Stimulated activated CD8-positive, alpha-beta memory T cell treated with anti-CD3 and anti-CD28 coated beads, Interleukin-12 subunit alpha, Interleukin-12 subunit beta, amount 100 ng/mL, for 4 hours (primary cell): ENCODE data around the gene TLR9.

ENCODE experiments used
- DNase-seq: peaks from one replicate; pipeline ENCODE4 v3.0.0-alpha.2; 2020; ENCODE audit warnings: low read depth

TLR9 gene

DNA sequence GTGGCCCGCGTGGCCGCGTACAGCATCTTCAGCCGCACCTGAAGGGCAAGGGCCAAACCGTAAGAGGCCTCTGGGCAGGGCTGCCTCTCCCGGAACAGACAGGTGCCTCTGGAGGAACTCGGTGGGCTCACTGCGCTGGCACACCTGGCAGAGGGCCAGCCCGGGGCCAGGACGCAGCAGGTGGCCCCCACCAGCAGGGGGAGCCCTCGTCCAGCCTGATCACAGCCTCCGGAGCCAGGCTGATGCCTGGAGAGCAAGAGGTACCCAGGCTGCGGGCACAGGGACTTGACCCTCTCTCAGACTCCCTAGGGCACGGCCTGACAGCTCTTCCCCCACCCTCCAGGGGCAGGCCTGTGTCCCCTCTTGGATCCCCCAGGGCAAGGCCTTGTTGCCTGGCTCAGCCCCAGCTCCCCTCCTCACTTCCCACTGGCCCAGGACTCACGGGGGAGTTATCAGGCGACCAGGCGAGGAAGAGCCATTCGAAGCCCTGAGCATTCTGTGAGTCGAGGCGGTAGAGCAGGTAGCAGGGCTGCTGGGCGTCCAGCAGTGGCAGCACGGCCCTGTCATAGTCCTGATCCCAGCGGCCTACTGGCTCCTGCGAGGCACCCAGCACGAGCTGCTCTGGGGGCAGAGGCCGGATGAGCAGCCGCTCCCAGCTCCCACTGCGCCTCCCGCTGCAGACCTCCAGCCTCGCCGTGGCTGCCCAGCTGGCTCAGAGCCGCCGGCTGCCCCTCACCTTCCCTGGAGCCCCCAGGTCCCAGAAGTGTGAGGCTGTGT is 6.2 kb upstream of the TLR9 start:
- DNase-seq, result peak; percentile 74

DNA sequence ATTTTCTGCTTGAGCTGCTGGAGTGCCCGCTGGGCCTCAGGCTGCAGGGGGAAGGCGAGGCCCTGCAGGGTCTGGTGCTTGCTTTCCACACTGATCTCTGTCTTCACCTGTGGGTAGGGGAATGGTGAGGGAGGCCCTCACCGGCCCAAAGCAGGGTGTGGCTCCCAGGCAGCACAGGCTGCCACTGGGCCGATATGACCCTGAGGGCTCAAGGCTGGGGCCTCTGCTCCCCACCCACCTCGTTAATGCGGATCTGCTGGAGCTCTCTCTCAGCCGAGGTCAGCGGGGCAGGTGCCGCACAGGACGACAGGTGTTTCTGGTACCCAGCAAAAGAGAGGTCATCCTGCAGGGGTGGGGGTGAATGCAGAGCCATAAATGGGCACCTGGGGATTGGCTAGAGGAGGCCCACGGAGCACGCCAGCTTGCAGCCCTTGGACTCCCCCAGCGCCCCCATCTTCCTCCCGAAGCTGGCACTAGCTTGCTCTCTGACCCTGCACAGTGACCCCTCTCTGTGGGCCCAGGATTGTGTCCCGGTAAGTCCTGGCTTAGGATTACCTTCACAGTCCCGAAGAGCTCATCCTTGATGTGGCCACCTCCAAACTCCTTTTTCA is 5.5 kb upstream of the TLR9 start:
- no peak for DNase-seq

DNA sequence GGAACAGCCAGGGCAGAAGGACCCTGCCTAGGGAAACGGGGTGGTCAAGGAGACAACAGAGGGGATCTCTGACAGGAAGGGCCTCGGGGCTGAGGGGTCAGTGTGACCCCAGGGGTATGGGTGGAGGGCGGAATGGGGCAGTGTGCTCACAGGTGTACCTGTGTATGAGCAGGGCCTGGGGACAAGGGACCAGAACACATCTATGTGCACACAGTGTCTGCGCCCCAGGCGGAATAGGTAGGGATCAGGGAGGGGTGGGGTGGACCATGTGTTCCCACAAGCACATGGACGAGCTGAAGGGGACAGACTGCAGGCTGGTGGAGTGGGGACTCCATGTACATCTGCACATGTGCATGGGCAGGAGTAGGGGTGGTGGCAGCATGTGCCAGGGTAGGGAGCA is 5.0 kb upstream of the TLR9 start:
- no peak for DNase-seq

DNA sequence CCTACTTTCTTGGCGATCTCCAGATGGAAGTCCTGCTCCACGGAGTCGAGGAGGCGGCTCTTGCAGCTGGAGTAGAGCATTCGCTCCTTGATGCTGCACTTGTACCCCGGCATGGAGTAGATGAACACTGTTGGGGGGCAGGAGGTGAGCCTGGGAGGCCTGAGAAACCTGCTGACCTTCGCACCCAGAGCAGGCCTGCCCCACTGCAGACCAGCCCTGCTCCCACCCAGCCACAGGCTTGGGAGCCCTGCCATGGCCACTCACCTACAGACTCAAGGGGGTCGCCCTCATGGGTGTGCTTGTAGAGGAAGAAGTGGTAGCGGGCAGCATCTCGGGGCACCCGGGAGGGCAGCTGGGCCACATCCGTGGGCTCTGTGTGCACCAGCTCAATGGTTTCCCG is 4.2 kb upstream of the TLR9 start:
- no peak for DNase-seq

DNA sequence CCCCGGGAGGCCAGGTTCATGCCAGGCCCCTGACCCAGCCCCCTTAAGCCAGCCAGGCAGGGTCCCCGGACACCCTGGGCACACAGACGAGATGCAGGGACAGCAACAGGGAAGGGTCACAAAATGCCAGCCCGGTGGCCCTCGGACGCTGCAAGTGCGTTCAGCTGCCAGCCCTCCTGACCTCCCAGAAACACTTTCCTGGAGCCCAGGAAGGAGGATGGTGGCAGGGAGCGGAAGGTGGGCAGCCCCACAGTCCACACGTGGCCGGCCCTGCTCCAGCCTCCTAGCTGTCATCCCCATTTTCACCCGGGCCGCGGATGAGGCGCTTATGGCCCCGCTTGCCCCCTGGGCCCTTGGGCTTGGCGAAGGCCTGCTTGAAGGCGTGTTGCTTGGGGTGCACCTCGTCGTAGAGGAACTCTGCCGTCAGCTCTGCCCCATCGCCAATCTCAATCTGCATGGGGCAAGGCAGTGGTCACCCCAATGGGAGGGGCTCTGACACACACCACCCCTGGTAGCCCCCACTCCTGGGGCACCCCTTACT is 3.4 kb upstream of the TLR9 start:
- no peak for DNase-seq

DNA sequence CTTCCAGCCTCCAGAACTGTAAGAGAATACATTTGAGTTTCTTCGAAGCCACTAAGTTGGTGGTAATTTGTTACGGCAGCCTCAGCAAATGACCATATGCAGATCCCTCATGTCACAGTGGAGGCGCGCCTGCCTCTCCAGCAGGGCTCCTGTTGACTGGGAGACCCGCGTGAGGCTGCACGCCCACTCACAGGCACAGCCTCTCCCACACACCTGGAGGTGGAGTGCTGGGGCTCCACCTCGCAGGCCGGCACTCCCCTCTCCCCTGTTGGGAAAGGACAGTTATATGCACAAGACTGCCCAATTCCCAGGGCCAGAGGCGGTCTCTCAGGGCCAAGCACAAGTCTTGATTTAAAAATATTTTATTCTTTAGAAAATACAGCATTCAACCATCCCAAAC is 2.8 kb upstream of the TLR9 start:
- DNase-seq, result no peak

DNA sequence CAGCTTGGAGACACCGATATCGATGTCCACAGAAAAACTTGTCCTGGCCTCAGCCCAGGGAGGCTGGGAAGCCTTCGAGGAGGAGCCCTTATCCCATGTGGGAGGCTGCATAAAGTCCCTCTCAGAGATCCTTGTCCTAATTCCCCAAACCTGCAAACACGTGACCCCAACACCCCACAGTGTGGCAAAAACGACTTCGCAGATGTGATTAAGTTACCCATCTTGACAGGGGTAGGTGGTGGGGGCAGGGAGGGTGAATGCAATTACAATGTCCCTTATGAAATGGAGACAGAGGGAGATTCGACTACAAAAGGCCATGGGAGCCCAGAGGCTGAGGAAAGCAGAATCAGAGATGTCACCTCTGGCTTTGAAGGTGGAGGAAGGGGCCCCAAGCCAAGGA is 2.3 kb upstream of the TLR9 start:
- DNase-seq, result no peak

DNA sequence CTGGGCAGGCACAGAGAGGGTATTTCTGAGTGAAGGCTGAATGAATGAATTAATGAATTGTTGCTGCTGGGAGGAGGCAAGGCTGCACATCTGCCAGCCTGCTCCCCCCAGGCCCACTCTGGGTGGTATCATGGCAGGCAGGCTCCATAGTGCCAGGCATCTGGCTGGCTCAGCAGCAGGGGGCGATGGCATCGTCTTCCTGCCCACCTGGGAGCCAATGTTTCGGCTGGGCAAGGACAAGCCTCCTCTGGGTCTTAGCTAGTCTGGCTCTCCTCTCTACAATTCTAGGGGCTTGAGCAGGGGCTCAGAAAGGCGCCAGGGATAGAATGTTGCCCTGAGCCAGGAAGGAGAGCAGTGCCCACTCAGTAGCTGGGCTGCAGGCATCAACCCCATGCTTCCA is 1.7 kb upstream of the TLR9 start:
- DNase-seq, result no peak

DNA sequence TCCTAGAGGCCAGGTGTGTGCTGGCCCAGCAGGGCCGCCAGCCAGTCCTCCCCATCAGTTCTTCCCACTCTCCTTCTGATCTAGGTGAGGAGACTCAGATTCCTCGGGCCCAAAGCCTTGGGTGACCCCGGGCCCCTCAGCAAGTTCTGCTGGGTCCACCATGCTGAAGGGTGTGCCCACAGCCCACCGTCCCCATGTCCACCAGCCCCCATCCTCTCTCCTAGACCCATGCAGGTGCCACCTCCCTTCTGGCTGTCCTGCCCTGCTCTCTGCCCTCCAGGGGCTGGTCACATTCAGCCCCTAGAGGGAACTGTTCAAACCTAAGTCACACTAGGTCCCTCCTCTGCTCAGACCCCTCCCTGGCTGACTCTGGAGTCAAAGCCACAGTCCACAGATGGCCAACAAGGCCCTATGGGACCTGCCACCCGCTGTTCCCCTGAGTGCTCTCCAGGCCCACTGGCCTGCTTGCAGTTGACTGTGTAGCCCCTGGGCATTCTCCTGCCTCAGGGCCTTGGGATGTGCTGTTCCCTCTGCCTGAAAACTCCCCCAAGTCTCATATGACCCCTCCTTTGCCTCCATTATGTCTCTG is 878 bp upstream of the TLR9 start:
- no peak for DNase-seq

DNA sequence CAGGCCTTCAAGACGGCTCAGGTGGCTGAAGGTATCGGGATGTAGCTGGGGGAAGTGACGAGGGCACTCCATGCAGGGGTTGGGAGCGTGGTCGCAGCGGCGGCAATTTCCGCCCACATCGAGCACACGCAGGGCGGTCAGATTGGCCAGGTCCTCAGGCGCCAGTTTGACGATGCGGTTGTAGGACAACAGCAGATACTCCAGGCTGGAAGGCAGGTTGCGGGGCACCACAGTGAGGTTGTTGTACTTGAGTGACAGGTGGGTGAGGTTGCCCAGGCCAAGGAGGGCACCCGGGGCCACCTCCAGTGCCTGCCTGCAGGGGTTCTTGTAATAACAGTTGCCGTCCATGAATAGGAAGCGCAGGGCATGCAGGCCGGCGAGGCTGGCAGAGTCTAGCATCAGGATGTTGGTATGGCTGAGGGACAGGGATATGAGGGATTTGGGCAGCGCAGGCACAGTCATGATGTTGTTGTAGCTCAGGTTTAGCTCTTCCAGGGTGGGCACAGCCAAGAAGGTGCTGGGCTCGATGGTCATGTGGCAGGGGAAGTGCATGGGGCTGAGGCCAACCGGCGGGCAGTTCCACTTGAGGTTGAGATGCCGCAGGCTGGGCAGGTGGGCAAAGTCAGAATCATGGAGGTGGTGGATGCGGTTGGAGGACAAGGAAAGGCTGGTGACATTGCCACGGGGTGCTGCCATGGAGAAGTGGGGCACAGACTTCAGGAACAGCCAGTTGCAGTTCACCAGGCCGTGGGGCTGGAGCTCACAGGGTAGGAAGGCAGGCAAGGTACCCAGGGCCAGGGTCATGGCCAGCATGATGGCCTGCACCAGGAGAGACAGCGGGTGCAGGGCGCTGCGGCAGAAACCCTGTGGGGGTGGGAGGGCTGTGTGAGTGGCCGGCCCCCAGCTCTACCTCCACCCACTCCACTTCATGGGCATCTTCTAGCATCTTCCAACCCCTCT is 1.7 kb downstream of the TLR9 start:
- DNase-seq, result no peak

DNA sequence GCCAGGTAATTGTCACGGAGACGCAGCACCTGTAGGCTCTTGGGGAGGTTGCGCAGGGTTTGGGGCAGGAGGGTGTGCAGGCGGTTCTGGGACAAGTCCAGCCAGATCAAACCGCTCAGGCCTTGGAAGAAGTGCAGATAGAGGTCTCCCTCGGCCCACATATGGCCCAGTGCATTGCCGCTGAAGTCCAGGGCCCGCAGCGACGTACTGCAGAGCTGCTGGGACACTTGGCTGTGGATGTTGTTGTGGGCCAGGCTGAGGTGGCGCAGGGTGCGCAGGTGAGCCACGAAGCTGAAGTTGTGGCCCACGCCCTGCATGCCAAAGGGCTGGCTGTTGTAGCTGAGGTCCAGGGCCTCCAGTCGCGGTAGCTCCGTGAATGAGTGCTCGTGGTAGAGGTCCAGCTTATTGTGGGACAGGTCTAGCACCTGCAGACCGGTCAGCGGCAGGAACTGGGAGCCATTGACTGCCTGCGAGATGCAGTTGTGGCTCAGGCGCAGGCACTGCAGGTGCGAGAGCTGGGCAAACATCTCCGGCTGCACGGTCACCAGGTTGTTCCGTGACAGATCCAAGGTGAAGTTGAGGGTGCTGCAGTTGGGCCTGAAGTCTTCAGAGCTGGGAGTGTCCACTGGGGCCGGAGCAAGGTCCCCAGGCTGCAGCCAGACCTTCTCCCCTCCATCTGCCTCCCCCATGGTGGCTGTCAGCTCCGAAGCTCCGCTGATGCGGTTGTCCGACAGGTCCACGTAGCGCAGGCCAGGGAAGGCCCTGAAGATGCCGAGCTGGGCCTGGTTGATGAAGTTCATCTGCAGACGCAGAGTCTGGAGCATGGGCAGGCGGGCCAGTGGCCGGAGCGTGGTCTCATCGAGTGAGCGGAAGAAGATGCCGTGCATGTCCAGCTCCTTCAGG is 2.9 kb downstream of the TLR9 start:
- no peak for DNase-seq

DNA sequence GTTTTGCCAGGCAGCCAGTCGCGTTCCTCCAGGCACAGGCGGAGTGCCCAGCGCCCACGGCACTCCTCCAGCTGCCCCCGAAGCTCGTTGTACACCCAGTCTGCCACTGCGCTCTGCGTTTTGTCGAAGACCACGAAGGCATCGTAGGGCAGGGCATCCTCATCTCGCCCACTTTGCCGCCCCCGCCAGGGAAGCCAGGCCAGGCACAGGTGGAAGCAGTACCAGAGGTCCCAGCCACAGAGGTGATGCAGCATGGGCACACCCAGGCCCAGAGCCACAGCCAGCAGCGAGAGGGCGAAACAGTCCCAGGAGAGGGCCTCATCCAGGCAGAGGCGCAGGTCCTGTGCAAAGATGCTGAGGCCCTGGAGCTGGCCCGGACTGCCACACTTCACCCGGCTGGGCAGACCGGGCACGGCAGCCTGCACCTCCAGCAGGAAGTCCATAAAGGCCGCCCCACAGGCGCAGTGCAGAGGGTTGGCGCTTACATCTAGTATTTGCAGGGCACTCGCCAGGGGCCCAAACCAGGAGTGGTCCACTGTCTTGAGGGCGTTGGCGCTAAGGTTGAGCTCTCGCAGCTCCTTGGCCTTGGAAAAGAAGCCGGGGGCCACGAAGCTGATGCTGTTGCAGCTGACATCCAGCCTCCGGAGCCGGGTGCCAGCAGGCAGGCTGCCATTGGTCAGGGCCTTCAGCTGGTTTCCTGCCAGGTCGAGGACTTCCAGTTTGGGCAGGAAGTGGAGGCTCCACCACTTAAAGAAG is 3.7 kb downstream of the TLR9 start:
- DNase-seq, result no peak

DNA sequence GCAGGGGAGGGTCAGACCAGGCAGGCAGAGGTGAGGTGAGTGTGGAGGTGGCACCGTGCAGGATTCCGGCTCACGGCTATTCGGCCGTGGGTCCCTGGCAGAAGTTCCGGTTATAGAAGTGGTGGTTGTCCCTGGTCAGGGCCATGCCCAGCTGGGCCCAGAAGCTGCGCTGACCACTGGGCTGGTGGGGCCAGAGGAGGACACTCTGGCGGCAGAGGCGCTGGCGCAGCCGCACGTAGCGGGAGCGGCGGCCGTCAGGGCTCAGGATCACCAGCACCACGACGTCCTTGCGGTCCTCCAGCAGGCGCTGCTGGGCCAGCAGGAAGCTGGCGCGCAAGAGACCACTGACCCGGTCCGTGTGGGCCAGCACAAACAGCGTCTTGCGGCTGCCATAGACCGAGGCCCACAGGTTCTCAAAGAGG is 4.3 kb downstream of the TLR9 start:
- DNase-seq, result no peak

DNA sequence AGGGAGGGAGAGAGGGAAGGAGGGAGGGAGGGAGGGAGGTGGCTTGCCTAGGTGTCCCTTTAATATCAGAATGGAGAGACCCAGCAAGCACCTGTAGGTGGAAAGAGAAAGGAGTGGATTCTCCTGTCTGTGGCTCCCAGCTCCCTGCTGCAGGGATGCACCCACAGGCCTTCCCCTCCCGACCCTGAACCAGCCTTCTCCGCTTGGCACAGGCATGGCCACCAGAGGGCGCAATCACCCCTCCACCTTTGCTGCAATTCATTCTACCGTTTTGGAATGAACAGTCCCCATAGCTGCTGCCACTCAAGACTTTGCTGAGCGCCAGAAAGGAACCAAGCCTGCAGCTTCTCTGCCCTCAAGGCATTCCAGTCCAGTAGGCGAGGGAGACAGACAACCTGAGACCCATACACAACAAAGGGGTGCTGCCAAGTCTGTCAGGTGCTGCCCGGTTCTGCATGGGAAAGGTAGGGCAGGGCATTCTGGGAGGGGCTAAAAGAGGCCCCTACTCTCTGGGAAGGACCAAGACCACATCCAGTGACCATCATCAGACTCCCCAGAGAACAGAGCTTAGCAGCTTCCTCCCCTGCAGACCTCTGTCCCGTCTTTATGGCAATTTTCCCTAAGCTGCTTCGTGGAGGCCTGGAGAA is 4.9 kb downstream of the TLR9 start:
- peak; percentile 71 for DNase-seq

DNA sequence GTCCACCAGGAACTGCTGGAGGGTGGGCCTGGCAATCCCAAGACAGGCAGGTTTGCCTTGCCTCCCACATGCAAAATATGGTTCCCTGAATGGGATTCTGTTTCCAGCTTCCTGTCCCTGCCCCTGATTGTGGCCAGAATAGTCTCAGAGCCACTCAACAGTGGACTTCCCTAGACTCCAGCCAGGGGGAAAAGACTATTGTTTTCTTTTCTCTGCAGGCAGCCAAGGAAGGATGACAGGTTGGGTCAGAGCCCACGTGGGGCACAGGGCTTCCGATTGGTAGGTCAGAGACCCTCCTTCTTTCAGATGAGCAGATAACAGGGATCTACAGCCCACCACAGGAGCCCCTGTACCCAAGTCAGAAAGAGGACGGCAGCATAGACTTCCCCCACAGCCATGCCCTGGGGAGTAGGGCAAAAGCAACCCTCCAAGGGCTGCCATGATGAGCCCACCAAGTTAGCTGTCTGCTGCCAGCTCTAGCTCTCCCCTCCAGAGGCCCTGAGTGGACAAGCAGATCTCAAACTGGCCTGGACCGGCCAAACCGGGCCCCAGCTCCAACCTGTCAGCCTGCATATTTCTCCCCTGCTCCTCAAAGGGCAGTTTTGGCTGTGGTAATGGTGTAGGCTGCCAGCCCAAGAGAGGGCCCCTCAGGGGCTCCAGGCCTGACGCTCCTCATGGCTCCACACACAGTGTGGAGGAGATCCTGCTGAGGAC is 6.4 kb downstream of the TLR9 start:
- DNase-seq, result no peak

DNA sequence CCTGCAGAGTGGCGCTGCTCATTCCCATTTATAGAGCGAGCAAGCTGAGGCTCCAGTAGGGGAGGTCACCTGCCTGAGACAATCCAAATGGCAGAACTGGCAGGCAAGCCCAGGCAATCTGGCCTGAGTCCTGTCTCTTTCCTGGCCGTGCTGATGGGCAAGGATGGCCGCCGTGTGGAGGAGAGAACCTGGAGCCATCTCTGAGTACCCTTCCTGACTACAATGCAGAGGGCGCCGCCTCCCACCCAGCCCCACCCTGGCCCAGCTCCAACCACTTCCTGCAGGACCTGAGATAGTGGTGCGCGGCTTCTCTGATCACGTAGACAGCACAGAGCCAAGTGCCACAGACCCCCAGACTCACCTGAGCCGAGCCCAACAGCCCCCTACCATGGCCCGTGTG is 7.0 kb downstream of the TLR9 start:
- no peak for DNase-seq

DNA sequence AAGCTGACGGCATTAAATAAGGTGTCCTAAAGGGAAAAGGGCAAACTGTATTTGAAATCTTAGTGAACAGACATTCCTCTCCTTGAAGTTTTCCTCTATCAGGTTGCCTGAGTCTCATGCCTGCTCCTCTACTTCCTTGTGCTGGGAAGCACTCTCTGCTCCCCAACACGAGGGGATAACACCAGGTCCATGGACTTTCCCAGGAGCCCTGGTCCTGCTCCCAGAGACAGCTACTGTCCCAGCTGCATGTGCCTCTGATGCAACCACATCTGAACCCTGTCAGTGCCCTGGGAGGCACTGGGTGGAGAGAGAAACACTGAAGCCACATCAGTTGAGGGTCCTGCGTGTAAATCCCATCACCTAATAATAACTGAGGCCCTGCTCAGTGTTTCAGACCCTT is 7.4 kb downstream of the TLR9 start:
- no peak for DNase-seq

DNA sequence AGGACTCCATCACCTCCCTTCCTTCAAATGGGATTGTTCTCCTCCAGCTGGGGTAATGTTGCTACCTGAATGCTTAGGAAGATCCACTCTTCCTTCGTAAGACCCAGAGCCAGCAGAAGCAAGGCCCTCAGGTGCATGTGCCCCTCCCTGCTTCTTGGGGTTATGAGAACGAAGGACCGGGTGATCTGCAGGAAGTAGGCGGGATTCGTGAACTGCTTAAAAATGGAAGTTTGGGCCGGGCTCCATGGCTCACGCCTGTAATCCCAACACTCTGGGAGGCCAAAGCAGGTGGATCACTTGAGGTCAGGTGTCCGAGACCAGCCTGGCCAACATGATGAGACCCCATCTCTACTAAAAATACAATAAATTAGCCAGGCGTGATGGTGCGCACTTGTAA is 8.0 kb downstream of the TLR9 start:
- no peak for DNase-seq
